Activated T-cell treated with anti-CD3 and anti-CD28 coated beads, Interleukin-2, amount 50 U/mL, for 1 hour (primary cell): ENCODE measurements around the gene MAP1LC3A.

ENCODE experiments used
- DNase-seq: peaks from one replicate; pipeline ENCODE4 v3.0.0-alpha.2; 2020

MAP1LC3A gene

DNA sequence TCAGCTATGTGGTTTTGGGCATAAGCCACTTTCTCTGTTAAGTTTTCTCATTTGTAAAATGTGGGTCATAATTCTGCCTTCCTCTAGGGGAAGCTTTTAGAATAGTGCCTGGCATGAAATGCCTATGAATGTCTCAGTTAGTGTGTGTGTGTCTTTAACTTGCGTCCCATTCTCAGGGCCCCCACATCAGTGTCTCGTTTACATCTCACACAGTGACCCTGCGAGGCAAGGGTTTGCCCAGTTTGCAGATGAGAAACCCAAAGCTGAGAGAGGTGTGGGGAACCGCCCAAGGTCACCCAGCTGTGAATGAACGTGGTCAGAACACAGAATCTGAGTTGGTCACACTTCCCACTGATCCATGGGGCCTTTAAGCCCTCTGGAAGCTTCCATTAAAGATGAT is 28.2 kb upstream of the MAP1LC3A start:
- no peak for DNase-seq

DNA sequence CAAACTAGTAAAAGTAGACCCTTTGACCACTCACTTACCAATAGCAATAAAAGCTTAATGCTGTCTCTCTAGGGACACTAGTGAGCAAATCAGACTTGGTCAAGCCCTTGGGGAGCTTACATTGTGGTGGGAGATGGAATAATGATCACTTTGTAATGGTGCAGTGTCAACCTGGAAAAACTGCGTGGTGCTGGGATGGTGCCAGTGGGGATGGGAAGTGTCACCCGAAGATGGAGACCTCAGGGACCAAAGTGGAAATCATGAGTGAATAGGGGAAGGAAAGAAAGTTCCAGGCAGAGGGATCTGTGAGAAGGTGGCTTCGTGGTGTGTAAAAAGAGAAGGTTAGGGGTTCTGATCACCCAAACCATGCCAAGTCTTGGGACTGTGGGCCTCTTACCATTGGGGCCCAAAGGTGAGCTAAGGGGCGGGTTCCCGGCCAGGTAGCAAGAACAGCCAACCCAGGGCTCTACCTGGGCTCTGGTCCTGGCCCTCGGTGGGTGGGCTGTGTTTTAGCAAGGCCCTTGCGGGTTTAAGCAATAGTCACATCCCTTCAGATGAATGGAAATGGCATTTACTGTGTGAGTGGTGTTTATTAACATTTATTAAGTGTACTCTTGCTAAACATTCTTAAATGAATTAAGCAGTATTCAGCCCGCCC is 26.8 kb upstream of the MAP1LC3A start:
- no peak for DNase-seq

DNA sequence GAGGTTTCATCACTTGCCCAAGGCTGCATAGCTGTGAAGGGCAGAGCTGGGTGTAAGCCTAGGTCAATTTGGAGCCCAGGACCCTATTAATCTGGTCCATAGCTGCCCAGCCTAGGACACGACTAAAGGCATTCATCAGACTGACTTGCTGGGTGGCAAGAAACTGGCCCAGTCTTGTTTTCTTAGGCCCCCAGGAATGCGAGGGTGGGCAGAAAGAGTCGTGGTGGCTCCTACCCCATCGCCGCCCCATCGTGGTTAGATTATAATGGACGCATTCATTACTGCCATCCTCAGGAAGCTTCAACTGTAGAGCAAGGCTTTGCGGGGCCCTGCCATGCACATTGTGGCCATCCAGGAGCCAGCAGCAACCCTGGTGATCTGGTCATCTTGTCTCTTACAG is 26.2 kb upstream of the MAP1LC3A start:
- no peak for DNase-seq

DNA sequence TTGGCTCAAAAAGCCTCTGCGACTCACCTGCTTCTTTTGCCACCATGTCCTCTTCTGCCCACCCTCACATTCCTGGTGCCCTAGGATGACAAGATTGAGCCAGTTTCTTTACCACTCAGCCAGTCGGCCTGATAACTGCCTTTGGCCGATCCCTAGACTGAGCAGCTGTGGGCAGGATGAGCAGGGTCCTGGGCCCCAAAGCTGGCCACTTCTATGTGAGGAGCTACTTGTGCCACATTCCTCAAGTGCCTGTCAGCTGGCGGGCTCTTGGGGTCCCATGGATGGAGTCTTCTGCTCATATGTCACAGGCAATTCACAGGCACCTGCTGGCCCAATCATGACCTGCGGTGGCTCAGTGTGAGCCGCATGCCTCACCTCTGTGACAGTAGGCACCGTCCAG is 25.8 kb upstream of the MAP1LC3A start:
- DNase-seq: no peak

- DNase-seq: no peak
These were observed 23.9 kb upstream of the MAP1LC3A start for GRCh38 chr20:34534391-34535165.

DNA sequence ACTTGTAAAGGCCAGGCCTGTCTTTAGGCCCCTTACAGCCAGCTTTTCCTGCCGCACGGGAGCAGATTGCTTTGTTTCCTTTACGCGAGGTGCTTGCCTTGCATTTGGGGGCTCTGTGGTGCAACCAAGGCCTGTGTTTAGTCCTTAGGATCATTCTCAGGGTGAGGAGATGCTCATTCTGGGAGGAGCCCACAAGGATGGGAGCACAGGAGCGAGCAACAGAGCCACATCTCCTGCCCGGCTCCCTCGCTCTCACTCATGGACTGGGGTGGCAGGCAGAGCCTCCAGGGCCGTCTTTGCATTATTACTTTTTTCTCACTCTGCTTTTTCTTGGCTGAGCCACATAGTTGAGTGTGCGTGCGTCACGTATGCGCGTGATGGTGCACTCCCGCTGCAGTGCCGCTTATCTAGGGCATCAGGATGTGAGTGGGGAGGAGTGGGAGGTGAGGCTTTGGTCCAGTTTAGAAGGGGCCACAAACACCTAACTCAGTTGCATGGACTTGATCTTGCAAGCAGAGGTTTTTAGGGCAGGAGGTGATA is 23.1 kb upstream of the MAP1LC3A start:
- no peak for DNase-seq

DNA sequence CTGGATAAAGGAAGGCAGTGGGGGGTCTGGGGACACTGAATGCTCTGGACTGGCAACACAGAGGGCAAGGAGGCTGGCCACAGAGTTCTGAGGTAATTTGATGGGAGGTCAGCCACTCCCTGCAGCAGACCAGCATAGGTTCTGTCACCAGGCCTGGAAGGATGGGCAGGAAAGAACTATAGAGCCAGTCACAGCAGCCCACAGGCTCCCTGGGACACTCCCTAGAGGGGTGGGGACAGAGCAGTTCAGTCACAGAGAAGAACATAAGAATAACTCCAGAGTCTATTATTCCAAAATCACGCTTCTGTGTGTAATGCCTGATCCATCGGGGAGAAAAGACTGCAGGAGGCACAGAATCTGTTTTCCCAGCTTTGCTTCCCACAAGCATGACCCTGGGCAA is 22.7 kb upstream of the MAP1LC3A start:
- DNase-seq: no peak

- DNase-seq: peak; percentile 49
These were observed 21.6 kb upstream of the MAP1LC3A start for GRCh38 chr20:34536798-34537394.

- DNase-seq: no peak
These were observed 20.9 kb upstream of the MAP1LC3A start for GRCh38 chr20:34537651-34538050.

DNA sequence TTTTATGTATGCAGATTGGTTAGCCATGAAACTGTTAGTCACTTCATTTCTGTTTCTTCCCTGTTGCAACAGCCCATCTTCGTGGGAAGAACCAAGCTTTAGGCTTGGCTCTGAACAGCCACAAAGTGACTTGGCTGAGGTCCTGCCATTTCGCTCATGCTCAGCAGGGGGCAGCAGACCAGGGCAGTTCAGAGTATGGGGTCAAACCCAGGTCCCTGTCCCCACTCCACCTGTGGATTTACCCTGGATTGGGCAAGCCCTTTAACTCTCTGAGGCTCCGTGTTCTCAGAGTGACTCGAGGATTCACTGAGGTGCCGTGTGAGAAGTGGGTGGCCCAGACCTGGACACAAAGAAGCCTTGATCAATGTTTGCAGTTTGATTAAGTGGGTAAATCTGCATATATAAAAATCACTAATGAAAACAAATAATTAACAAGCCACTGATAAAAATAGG is 19.8 kb upstream of the MAP1LC3A start:
- peak; percentile 66 for DNase-seq

- no peak for DNase-seq
These were observed 18.8 kb upstream of the MAP1LC3A start for GRCh38 chr20:34539756-34540155.

GRCh38 chr20:34540596-34541263 is 17.8 kb upstream of the MAP1LC3A start:
- no peak for DNase-seq

- DNase-seq: no peak
These were observed 17.1 kb upstream of the MAP1LC3A start for GRCh38 chr20:34541264-34541901.

GRCh38 chr20:34541917-34542316 is 16.6 kb upstream of the MAP1LC3A start:
- no peak for DNase-seq

- DNase-seq: no peak
These were observed 16.1 kb upstream of the MAP1LC3A start for GRCh38 chr20:34542439-34542838.

- DNase-seq: no peak
These were observed 15.0 kb upstream of the MAP1LC3A start for GRCh38 chr20:34543463-34544056.

DNA sequence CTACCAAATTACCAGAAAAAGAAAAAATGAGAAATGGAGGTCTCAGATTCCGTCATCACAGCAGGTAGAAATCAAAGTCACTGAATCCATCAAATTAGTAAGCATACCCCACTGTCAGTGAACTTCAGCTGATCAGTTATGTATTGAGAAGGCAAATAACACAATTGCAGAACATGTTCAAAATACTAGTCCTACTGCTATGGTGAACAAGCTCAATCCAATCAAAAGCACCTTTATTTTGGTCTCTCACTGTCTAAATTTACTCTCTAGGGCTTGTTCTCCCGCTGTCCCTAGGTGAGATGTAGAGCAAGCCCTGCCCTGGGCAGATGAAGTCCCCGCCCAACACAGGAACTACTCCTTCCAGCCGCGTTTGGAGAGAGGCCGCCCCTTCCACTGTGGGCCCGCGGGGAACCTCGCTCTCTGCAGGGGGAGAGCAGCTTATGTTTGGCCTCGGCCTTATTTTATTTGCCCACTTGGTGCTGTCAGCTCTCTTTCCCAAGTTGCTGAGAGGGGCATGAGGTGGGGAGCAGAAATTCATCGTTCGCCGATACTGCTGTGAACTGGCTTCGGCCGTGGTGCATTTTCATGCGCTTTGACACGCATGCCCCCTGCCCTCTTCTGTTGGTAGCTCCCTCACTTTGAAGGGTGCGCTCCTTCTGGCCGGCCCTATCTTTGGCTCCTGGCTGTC is 14.3 kb upstream of the MAP1LC3A start:
- DNase-seq: peak; percentile 36

DNA sequence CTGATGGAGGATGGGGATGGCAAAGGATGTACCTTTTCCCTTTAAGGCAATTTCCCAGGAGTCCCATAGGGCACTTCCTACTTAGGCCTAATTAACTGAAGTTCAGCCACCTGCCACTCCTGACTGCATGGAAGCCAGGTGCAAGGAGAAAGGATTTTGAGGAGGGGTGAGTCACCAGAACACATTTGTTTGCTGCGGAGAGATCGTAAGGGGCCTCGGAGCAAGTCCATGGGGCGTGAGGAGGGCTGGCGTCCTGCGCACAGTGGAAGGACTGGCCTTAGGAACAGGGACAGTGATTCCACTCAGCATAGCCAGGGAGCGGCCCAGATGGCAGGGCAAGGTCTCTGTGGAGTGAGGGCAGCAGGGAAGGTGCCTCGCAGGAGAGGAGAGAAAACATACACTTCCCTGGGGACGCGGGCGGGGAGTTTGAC is 11.8 kb upstream of the MAP1LC3A start:
- DNase-seq: no peak

DNA sequence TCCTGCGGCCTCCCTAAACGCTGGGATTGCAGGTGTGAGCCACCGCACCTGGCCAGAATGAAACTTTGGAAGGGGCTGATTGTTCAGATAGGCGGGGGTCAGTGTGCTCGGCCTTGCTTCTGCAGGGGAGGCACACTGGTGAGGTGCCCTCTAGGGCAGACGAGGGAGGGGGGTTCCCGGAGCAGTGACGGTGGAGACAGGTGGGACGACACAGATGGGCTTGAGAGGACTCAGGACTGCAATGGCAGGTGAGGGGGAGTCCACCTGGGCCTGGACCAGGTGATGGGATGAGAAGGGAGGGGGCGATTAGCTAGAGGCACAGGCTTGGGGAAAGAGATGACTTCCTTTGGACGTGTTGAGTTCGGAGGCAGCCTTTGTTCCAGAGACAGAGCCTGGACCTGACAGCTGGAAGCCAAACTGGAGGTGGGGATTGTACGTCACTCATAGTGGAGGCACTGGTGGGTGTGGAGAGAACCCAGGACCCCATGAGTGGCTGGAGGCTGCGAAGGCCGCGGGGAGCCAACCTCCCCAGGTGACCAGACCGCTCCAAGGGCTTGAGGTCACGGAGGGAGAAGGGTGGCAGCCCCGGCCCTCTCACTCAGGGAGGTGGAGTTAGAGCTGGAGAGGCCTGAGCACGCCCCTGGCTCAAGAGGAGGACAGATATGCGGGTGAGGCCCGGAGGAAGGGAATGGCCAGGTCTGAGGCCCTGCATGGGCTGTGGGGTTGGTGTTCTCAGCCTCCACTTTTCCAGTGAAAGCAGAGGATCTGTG is 10.5 kb upstream of the MAP1LC3A start:
- DNase-seq: no peak

GRCh38 chr20:34549291-34549928 is 9.1 kb upstream of the MAP1LC3A start:
- DNase-seq: no peak
